Osteocyte (in vitro differentiated cells): ENCODE data around the gene PSENEN. TPM values are rescaled to one million over a fixed set of nuclear protein-coding genes. Genes with fewer than 3 reads are reported as not detected.

ENCODE experiments used
- DNase-seq: peaks from one replicate; pipeline ENCODE4 v3.0.0; 2021; ENCODE audit warnings: mixed read lengths; ENCODE audit not compliant: unreplicated experiment; ENCODE audit errors: extremely low spot score
- H3K27ac Mint-ChIP-seq: one replicate; pipeline ENCODE4 v1.8.0; 2021; ENCODE audit warnings: mild to moderate bottlenecking, mixed read lengths; ENCODE audit not compliant: unreplicated experiment
- H3K27me3 Mint-ChIP-seq: one replicate; pipeline ENCODE4 v1.8.0; 2021; ENCODE audit warnings: mixed read lengths; ENCODE audit not compliant: unreplicated experiment
- H3K36me3 Mint-ChIP-seq: one replicate; pipeline ENCODE4 v1.8.0; 2021; ENCODE audit warnings: mixed read lengths; ENCODE audit not compliant: unreplicated experiment
- H3K4me1 Mint-ChIP-seq: one replicate; pipeline ENCODE4 v1.8.0; 2021; ENCODE audit warnings: mixed read lengths; ENCODE audit not compliant: unreplicated experiment
- H3K4me3 Mint-ChIP-seq: one replicate; pipeline ENCODE4 v1.8.0; 2021; ENCODE audit warnings: mild to moderate bottlenecking, moderate library complexity, mixed read lengths; ENCODE audit not compliant: unreplicated experiment
- H3K9me3 Mint-ChIP-seq: one replicate; pipeline ENCODE4 v1.8.0; 2021; ENCODE audit warnings: mixed read lengths; ENCODE audit not compliant: unreplicated experiment
- CTCF ChIP-seq: fragments of 200-600 bp; sonication (generic); IDR thresholded peaks from 2 replicates; pipeline ENCODE4 v1.5.0; 2021; ENCODE audit warnings: antibody characterized with exemption, mild to moderate bottlenecking, moderate library complexity
- total RNA-seq: library from RNA; stranded (reverse); gene quantifications from 2 replicates; pipeline ENCODE4 v1.2.1, GENCODE V29; 2021

PSENEN gene
- total RNA-seq, 1 donor from 2014 or later: 72.6 TPM

GRCh38 chr19:35775298-35776101, 30.0 kb downstream of the PSENEN start, which contains the start of gene ARHGAP33:
ARHGAP33 (plus strand) TSS chr19:35775564; CDS start chr19:35775659, 95 bp downstream.
- TF ChIP-seq CTCF: no peak
- no peaks in the 10 kb centered on the region for H3K9me3 Mint-ChIP-seq
- DNase-seq: peak; percentile 99
- H3K27ac Mint-ChIP-seq: no peak within 1 kb of the TSS
- H3K4me3 Mint-ChIP-seq: peak within 1 kb of the TSS; percentile 76
- H3K4me1 Mint-ChIP-seq: peaks cover 24% of the 10 kb centered on the region
- H3K27me3 Mint-ChIP-seq: no peaks in the 10 kb centered on the region
- peaks cover 2% of the 10 kb centered on the region for H3K36me3 Mint-ChIP-seq

GRCh38 chr19:35776102-35776788, 30.8 kb downstream of the PSENEN start:
- no peaks in the 10 kb centered on the region for H3K27me3 Mint-ChIP-seq
- no peak for TF ChIP-seq CTCF
- peak overlapping the region; percentile 72 for H3K4me3 Mint-ChIP-seq
- H3K9me3 Mint-ChIP-seq: no peaks in the 10 kb centered on the region
- H3K36me3 Mint-ChIP-seq: peaks cover 3% of the 10 kb centered on the region
- DNase-seq: no peak
- H3K27ac Mint-ChIP-seq: no peak overlapping the region
- H3K4me1 Mint-ChIP-seq: peaks cover 24% of the 10 kb centered on the region

- no peaks in the 10 kb centered on the region for H3K27me3 Mint-ChIP-seq
- H3K4me3 Mint-ChIP-seq: peak overlapping the region; percentile 24
- no peak for TF ChIP-seq CTCF
- peak overlapping the region; percentile 17 for H3K27ac Mint-ChIP-seq
- H3K4me1 Mint-ChIP-seq: peaks cover 24% of the 10 kb centered on the region
- no peak for DNase-seq
- H3K36me3 Mint-ChIP-seq: peaks cover 7% of the 10 kb centered on the region
- no peaks in the 10 kb centered on the region for H3K9me3 Mint-ChIP-seq
These were observed 31.8 kb downstream of the PSENEN start for GRCh38 chr19:35777086-35777841.

GRCh38 chr19:35777961-35778360, 32.5 kb downstream of the PSENEN start:
- Mint-ChIP-seq H3K27ac (no peak overlapping the region), H3K9me3 (no peaks in the 10 kb centered on the region), H3K36me3 (peaks cover 7% of the 10 kb centered on the region), H3K4me3 (no peak overlapping the region), H3K27me3 (no peaks in the 10 kb centered on the region), H3K4me1 (peaks cover 24% of the 10 kb centered on the region)
- DNase-seq: no peak
- TF ChIP-seq CTCF: no peak
